Right atrium auricular region (tissue), 2 donors: ENCODE data around the gene TNFRSF19. TPM values are rescaled to one million over a fixed set of nuclear protein-coding genes. Genes with fewer than 3 reads are reported as not detected.

Experiments
- DNase-seq: peaks from one replicate; pipeline ENCODE4 v3.0.0-alpha.2; 2019; ENCODE audit warnings: low spot score
- H3K27ac ChIP-seq, 2 donors: fragments of 200-600 bp; sonication (generic); 1 replicate in 1 of 2; 2 replicates in 1 of 2; pipeline ENCODE4 v1.5.1; 2016 to 2019
- H3K27me3 ChIP-seq, 2 donors: fragments of 200-600 bp; sonication (generic); one replicate each; pipeline versions ENCODE4 v1.5.1 to v1.6.0; 2017 to 2019
- H3K36me3 ChIP-seq: fragments of 200-600 bp; sonication (generic); one replicate; pipeline ENCODE4 v1.5.1; 2016
- H3K4me1 ChIP-seq, 2 donors: fragments of 200-600 bp; sonication (generic); one replicate each; pipeline versions ENCODE4 v1.5.1 to v1.6.0; 2017 to 2019
- H3K4me3 ChIP-seq, 2 donors: fragments of 200-600 bp; sonication (generic); 1 replicate in 1 of 2; 2 replicates in 1 of 2; pipeline ENCODE4 v1.5.1; 2017 to 2019; ENCODE audit warnings: mild to moderate bottlenecking in 1 of 2, moderate library complexity in 1 of 2
- H3K9me3 ChIP-seq, 2 donors: fragments of 200-600 bp; sonication (generic); one replicate each; pipeline ENCODE4 v1.5.1; 2019
- CTCF ChIP-seq, 2 donors: fragments of 200-600 bp; sonication (generic); IDR thresholded peaks; one replicate each; pipeline ENCODE4 v1.5.1; 2019; ENCODE audit warnings: antibody characterized with exemption in 2 of 2
- total RNA-seq, 2 donors: library from RNA; depleted of rRNA; stranded (reverse); fragments of >200 nt; gene quantifications; one replicate each; pipeline ENCODE4 v1.1.0, GENCODE V29; 2016

TNFRSF19 gene
- total RNA-seq, 2 donors from 2014 or later, result 32.2 to 38.5 TPM

- Histone ChIP-seq H3K4me3 (no peak overlapping the region), H3K9me3 (no peaks in the 10 kb centered on the region), H3K27me3 (no peaks in the 10 kb centered on the region), H3K4me1 (peaks cover 0 to 5% of the 10 kb centered on the region in 2 donors), H3K36me3 (no peaks in the 10 kb centered on the region), H3K27ac (no peak overlapping the region)
- TF ChIP-seq CTCF (IDR thresholded peaks at IDR 0.05), result no peak
- DNase-seq, result no peak
These were observed 122.6 kb downstream of the TNFRSF19 start for GRCh38 chr13:23692816-23693215.

- peaks cover 0 to 5% of the 10 kb centered on the region in 2 donors for H3K4me1 ChIP-seq
- no peaks in the 10 kb centered on the region for H3K9me3 ChIP-seq
- H3K4me3 ChIP-seq, result peak overlapping the region in 1 of 2 donors; percentile 19
- H3K27me3 ChIP-seq, result no peaks in the 10 kb centered on the region
- no peaks in the 10 kb centered on the region for H3K36me3 ChIP-seq
- DNase-seq, result no peak
- H3K27ac ChIP-seq, result no peak overlapping the region
- no peak for TF ChIP-seq CTCF (IDR thresholded peaks at IDR 0.05)
These were observed 125.0 kb downstream of the TNFRSF19 start for GRCh38 chr13:23695196-23695595.

- Histone ChIP-seq H3K4me3 (peak overlapping the region in 1 of 2 donors; percentile 19), H3K36me3 (no peaks in the 10 kb centered on the region), H3K4me1 (peaks cover 0 to 5% of the 10 kb centered on the region in 2 donors), H3K27me3 (no peaks in the 10 kb centered on the region), H3K27ac (no peak overlapping the region), H3K9me3 (no peaks in the 10 kb centered on the region)
- TF ChIP-seq CTCF (IDR thresholded peaks at IDR 0.05), result no peak
- no peak for DNase-seq
These were observed 125.7 kb downstream of the TNFRSF19 start for GRCh38 chr13:23695711-23696464.

GRCh38 chr13:23696610-23697009 is 126.4 kb downstream of the TNFRSF19 start:
- no peak for DNase-seq
- Histone ChIP-seq H3K9me3 (no peaks in the 10 kb centered on the region), H3K4me1 (peaks cover 0 to 5% of the 10 kb centered on the region in 2 donors), H3K27me3 (no peaks in the 10 kb centered on the region), H3K4me3 (no peak overlapping the region), H3K36me3 (no peaks in the 10 kb centered on the region), H3K27ac (no peak overlapping the region)
- TF ChIP-seq CTCF (IDR thresholded peaks at IDR 0.05), result no peak

- no peaks in the 10 kb centered on the region for H3K9me3 ChIP-seq
- no peak for DNase-seq
- TF ChIP-seq CTCF (IDR thresholded peaks at IDR 0.05), result no peak
- no peak overlapping the region for H3K4me3 ChIP-seq
- H3K27ac ChIP-seq, result no peak overlapping the region
- H3K4me1 ChIP-seq, result peaks cover 0 to 16% of the 10 kb centered on the region in 2 donors
- no peaks in the 10 kb centered on the region for H3K36me3 ChIP-seq
- H3K27me3 ChIP-seq, result no peaks in the 10 kb centered on the region
These were observed 127.6 kb downstream of the TNFRSF19 start for GRCh38 chr13:23697772-23698313.
